RCC 7860 (cell line): ENCODE results near the gene D2HGDH.
"Not testable (repeated sequence)": the region's sequence is repeated elsewhere in the genome, so short reads cannot be mapped to it uniquely, and the experiment has no call there.

Experiments
- DNase-seq: peaks from one replicate; pipeline ENCODE4 v3.0.0-alpha.2; 2015; ENCODE audit warnings: low spot score
- FAIRE-seq: peaks from 2 replicates; lab custom pipeline; 2012; peaks lifted over from hg19 to GRCh38; lab: Jason Lieb, UNC

Gene D2HGDH

GRCh38 chr2:241804326-241805229 lies 70.1 kb downstream of the D2HGDH start:
- FAIRE-seq (no peak), DNase-seq (peak; percentile 82)

- DNase-seq, result peak; percentile 34
- FAIRE-seq, result not testable (repeated sequence)
Observed at GRCh38 chr2:241806217-241806616, 71.8 kb downstream of the D2HGDH start.

GRCh38 chr2:241808051-241808720 lies 73.8 kb downstream of the D2HGDH start:
- no peak for DNase-seq
- no peak for FAIRE-seq

GRCh38 chr2:241808721-241809382 lies 74.4 kb downstream of the D2HGDH start, which contains the start of gene NEU4:
TSS of gene NEU4 (plus strand) at chr2:241809193. CDS start at chr2:241814485, 5,292 bp downstream.
- FAIRE-seq (no peak), DNase-seq (no peak)

- DNase-seq (no peak), FAIRE-seq (no peak)
Observed at GRCh38 chr2:241809383-241810306, 75.2 kb downstream of the D2HGDH start.

- no peak for DNase-seq
- FAIRE-seq, result no peak
Observed at GRCh38 chr2:241810307-241811200, 76.1 kb downstream of the D2HGDH start.

- no peak for DNase-seq
- FAIRE-seq, result no peak
Observed at GRCh38 chr2:241811201-241811951, 76.9 kb downstream of the D2HGDH start.

- DNase-seq (no peak), FAIRE-seq (no peak)
Observed at GRCh38 chr2:241811952-241812729, 77.7 kb downstream of the D2HGDH start.

GRCh38 chr2:241812730-241813643 lies 78.6 kb downstream of the D2HGDH start:
- DNase-seq, result no peak
- no peak for FAIRE-seq

- FAIRE-seq (no peak), DNase-seq (no peak)
Observed at GRCh38 chr2:241813644-241814392, 79.4 kb downstream of the D2HGDH start.

- DNase-seq, result no peak
- no peak for FAIRE-seq
Observed at GRCh38 chr2:241814393-241814642, 79.9 kb downstream of the D2HGDH start.

- no peak for FAIRE-seq
- DNase-seq, result no peak
Observed at GRCh38 chr2:241814643-241815476, 80.4 kb downstream of the D2HGDH start.

- FAIRE-seq (no peak), DNase-seq (no peak)
Observed at GRCh38 chr2:241815477-241816430, 81.3 kb downstream of the D2HGDH start.

GRCh38 chr2:241816431-241817121 lies 82.1 kb downstream of the D2HGDH start:
- DNase-seq (no peak), FAIRE-seq (no peak)
